Stimulated activated CD8-positive, alpha-beta memory T cell treated with anti-CD3 and anti-CD28 coated beads, Interleukin-7, amount 100 ng/mL, for 1 hour (primary cell): Measurements from ENCODE around the gene HAPLN3.

Experiments used
- DNase-seq, 2 donors: peaks; one replicate each; pipeline ENCODE4 v3.0.0-alpha.2; 2020; ENCODE audit warnings: low read depth in 2 of 2

Gene HAPLN3

GRCh38 chr15:88911766-88912118 is 16.4 kb upstream of the HAPLN3 start:
- no peak for DNase-seq

- DNase-seq, result no peak
Observed at GRCh38 chr15:88909956-88910831, 14.8 kb upstream of the HAPLN3 start.

GRCh38 chr15:88908697-88909621 is 13.6 kb upstream of the HAPLN3 start:
- DNase-seq, result no peak

- DNase-seq, result no peak
Observed at GRCh38 chr15:88908123-88908522, 12.8 kb upstream of the HAPLN3 start.

- no peak for DNase-seq
Observed at GRCh38 chr15:88907111-88907510, 11.8 kb upstream of the HAPLN3 start.

- no peak for DNase-seq
Observed at GRCh38 chr15:88906551-88906950, 11.2 kb upstream of the HAPLN3 start.

GRCh38 chr15:88906130-88906529 is 10.8 kb upstream of the HAPLN3 start:
- no peak for DNase-seq

GRCh38 chr15:88905576-88905975 is 10.2 kb upstream of the HAPLN3 start:
- DNase-seq, result no peak

GRCh38 chr15:88904624-88905327 is 9.4 kb upstream of the HAPLN3 start:
- peak; percentile 81 to 91 for DNase-seq

GRCh38 chr15:88904257-88904623 is 8.9 kb upstream of the HAPLN3 start:
- DNase-seq, result no peak

GRCh38 chr15:88902846-88903245 is 7.5 kb upstream of the HAPLN3 start:
- DNase-seq, result no peak

GRCh38 chr15:88902221-88902835 is 7.0 kb upstream of the HAPLN3 start:
- no peak for DNase-seq

- no peak for DNase-seq
Observed at GRCh38 chr15:88901508-88902220, 6.3 kb upstream of the HAPLN3 start.

- DNase-seq, result no peak
Observed at GRCh38 chr15:88900982-88901418, 5.7 kb upstream of the HAPLN3 start.

- DNase-seq, result no peak
Observed at GRCh38 chr15:88900309-88900981, 5.1 kb upstream of the HAPLN3 start.

GRCh38 chr15:88899251-88899650 is 3.9 kb upstream of the HAPLN3 start:
- DNase-seq, result no peak

GRCh38 chr15:88898736-88899135 is 3.4 kb upstream of the HAPLN3 start:
- no peak for DNase-seq

- DNase-seq, result peak; percentile 28 to 66
Observed at GRCh38 chr15:88897456-88898194, 2.3 kb upstream of the HAPLN3 start.

GRCh38 chr15:88897142-88897455 is 1.8 kb upstream of the HAPLN3 start:
- DNase-seq, result no peak
